ENCODE results near the gene EPHA8.

EPHA8 gene

GRCh38 chr1:22595108-22595507 lies 31.8 kb downstream of the EPHA8 start:
- no peak for DNase-seq

- DNase-seq, result no peak
These were observed 34.1 kb downstream of the EPHA8 start for GRCh38 chr1:22597301-22597965.

DNA sequence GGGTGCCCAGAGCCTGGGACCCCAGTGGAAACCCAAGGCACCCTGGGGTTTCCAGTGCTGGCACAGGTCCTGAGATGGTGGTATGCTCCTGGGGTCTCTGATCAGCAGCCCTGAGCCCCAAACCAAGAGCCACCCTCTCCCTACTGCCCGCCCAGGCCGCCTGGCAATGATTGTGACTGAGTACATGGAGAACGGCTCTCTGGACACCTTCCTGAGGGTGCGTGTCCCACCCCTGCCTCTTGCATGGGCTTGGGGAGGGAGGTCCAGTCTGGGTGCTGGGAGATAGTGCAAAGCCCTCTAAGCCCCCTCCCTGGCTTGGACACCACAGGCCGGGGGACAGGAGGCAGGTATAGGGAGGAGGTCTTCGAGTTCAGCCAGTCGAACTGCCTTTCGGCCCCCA lies 34.7 kb downstream of the EPHA8 start:
- no peak for DNase-seq

DNA sequence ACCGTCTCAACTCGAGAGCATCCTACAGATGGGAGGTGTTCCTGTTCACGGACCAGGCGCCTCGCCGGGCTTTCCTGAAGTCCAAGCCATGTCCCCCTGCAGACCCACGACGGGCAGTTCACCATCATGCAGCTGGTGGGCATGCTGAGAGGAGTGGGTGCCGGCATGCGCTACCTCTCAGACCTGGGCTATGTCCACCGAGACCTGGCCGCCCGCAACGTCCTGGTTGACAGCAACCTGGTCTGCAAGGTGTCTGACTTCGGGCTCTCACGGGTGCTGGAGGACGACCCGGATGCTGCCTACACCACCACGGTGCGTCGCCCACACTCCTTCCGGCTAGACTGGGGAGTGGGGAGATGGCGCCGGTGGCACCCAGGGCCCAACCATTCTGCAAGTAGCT lies 35.4 kb downstream of the EPHA8 start:
- DNase-seq, result no peak

GRCh38 chr1:22600071-22600816 lies 37.0 kb downstream of the EPHA8 start:
- no peak for DNase-seq

DNA sequence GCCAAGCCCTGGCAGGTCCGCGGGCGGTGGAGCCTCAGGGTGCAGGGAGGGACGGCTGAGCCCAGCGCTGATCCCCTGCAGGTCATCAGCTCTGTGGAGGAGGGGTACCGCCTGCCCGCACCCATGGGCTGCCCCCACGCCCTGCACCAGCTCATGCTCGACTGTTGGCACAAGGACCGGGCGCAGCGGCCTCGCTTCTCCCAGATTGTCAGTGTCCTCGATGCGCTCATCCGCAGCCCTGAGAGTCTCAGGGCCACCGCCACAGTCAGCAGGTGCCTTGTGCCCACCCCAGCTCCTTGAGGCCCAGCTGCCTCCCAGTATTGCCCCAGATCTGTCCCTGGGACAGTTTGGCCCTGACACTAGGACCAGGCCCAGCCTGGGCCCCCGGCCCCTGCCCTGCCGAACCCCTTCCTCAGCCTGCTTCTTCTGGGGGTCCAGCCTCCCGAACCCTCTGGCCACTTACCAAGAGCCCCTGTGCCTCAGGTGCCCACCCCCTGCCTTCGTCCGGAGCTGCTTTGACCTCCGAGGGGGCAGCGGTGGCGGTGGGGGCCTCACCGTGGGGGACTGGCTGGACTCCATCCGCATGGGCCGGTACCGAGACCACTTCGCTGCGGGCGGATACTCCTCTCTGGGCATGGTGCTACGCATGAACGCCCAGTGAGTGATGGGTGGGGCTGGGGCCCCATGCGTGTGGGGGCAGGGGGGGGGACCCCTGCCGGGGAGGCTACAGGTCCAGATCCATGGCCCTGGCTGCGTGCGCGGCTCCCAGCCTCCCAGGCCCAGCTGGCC lies 37.7 kb downstream of the EPHA8 start:
- no peak for DNase-seq

- no peak for DNase-seq
These were observed 38.3 kb downstream of the EPHA8 start for GRCh38 chr1:22601610-22602009.

- DNase-seq, result no peak
These were observed 38.9 kb downstream of the EPHA8 start for GRCh38 chr1:22602060-22602740.

DNA sequence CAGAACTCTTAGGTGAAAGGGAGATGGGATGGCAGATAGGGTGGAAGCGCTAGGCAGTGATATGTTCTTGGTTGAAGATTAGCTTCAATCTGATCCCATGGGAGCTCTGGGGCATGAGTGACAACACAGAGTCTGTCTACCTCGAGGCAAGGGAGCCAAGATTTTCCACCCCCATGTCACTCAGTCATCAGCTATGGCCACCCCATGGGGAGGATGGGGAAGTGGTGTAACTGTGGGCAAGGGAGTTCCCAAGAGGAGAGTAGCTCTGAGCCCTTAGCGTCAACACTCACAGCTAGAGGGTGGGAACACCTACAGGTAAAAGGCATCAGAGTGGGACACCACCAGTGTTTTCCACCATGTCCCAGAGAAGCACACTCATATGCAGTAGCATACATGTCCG lies 42.9 kb downstream of the EPHA8 start:
- DNase-seq, result no peak

- no peak for DNase-seq
These were observed 43.9 kb downstream of the EPHA8 start for GRCh38 chr1:22607154-22607553.

DNA sequence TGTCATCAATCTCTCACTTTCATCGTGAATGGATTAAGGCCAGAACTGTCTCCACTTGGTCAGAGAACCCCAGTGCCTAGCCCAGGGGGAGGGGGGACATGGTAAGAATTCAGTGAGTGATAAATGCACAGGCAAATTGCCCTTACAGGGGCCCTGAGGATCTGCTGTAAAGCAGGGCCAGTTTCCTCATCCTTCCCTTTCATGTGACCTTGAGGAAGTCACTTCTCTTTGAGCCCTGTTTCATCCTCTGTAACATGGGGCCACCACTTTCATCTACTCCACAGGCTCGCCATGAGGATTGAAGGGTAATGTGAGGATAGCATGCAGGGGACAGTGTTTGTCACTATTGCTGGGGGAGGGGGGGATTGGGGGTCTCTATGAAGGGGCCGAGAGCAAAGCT lies 45.1 kb downstream of the EPHA8 start:
- DNase-seq, result no peak

- no peak for DNase-seq
These were observed 46.0 kb downstream of the EPHA8 start for GRCh38 chr1:22609291-22609690.

- no peak for DNase-seq
These were observed 48.2 kb downstream of the EPHA8 start for GRCh38 chr1:22611530-22611947.

GRCh38 chr1:22612671-22613571 lies 49.6 kb downstream of the EPHA8 start:
- no peak for DNase-seq

DNA sequence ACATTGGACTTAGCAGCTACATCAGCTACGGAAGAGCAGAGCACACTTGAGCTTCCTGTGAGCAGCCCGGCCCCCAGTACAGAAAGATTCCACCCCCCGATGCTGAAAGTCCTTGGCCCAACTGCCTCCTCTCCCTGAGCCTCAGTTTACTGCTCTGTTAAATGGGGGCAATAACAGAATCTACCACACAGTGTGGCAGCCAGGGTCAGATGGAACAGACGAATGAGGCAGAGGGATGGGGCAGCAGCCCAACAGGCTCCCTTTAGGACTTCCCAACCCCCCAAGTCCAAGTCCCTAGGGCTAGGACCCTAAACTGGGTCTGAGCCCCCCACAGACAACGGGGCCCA lies 50.3 kb downstream of the EPHA8 start:
- no peak for DNase-seq

DNA sequence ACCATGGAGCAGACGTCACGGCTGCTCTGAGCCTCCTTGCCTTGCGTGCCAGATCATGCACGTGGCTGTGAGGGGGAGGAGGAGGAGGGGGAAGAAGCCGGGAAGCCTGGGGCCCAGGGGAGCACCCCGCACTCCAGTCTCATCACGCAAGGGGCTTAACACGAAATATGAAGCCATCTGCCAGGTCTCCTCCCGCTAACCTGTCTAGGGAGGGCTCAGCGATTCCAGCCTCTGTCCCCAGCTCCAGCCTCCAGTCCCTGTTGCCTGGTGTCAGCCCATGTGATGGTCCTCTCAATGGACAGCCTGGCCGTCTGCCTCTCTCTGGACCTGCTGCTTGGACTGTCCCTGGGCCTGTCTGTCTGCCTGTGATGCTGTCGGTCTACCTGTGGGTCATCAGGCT lies 50.7 kb downstream of the EPHA8 start:
- DNase-seq, result no peak

DNA sequence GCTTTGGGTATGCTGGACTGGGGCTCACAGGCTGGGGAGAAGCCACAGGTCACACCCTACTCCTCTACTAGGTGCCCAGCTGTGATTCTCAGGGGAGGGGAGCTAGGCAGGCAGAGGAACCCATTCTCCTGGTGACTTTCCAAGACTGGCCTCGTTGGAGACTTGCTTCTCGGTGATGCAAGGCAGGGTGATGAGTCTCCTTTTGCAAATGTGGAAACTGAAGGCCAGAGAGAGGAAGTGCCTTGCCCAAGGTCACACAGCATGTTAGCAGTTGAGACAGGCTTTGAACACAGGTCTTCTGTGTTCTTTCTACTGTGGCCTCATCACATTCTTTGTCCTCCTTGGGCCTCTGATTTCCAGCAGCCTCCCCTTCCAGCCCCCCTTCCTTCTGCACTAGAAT lies 52.6 kb downstream of the EPHA8 start:
- DNase-seq, result no peak

DNA sequence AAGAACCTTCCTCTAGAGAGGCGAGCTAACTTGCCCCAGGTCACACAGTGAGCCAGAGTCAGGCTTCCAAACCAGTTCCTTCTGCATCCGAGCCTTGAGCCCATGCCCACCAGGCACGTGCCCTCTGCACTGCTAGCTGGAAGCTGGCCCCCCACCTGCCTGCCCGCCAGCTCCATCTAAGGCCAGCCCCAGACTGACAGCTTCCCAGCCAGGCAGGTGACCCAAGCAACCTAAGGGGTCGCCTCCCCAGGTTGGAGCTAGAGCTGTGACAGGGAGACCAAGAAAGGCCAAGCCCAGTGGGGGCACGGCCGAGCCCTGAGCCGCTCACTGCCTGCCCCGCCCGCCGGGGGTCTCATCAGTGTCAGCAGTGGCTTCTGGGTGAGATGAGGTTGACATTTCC lies 53.3 kb downstream of the EPHA8 start:
- DNase-seq, result no peak

- DNase-seq, result no peak
These were observed 54.8 kb downstream of the EPHA8 start for GRCh38 chr1:22618056-22618455.

DNA sequence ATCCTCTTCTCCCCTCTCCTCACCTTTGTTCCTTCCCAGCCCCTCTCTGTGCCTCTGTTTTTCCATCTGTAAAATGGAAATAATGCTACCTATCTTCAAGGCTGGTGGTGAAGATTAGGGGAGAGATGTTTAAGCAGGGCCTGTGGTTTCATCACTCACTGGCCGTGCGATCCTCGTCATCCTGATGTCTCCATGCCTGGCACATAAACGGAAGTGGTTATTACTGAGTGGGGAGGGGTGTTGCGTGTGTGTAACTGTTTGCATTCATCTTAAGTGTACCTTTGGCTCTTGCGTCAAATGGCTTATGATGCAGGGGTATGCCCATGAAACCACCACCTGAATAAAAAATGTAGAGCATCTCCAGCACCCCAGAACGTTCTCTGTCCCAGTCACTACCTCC lies 56.0 kb downstream of the EPHA8 start:
- no peak for DNase-seq

DNA sequence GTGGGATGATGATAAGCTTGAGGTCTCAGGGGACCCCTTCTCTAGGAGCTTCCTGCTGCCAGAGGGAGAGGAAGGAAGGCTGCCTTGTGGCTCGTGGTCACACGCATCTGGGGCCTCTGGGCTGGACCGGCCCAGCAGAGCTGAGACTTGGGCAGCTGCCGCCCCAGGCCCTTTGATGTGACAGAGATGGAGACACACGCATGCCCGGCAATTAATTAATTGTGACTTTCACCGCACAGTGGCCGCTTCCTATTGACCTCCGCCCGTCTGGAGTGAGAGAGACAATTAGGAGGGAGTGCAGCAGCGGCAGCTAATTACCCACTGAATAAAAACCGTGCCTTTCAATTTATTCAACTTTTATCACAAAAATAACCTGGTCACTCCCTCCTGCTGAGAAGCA lies 56.5 kb downstream of the EPHA8 start:
- DNase-seq, result no peak

DNA sequence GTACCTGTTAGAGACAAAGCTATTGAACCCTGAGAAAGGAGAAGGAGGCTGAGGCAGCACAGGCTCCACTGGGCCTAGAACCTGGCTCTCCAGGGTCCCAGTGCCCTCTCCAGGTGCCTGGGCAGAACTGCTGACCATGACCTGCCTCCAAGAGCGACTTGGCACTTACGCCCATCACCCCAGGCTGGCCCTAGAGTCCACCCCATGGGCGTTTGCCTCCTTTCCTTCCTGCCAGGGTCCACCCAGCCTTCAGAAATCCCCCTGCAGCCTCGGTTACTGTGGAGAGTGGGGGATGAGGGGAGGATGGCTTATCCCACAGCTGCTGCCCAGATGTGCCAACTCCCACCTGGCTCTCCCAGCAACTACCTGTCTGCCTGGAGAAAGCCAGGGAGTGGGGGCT lies 58.5 kb downstream of the EPHA8 start:
- DNase-seq, result no peak

Measured in CD4-positive, alpha-beta T cell treated with Interleukin-12 subunit alpha and Interleukin-12 subunit beta, for 1 hour (primary cell).